RPMI7951 (cell line): Measurements from ENCODE around the gene DES. TPM values are rescaled to one million over a fixed set of nuclear protein-coding genes. Genes with fewer than 3 reads are reported as not detected.
"Not testable (repeated sequence)": the region's sequence is repeated elsewhere in the genome, so short reads cannot be mapped to it uniquely, and the experiment has no call there.

Experiments used
- DNase-seq: peaks from one replicate; pipeline ENCODE4 v3.0.0-alpha.2; 2012; ENCODE audit warnings: low read depth
- total RNA-seq: library from RNA; depleted of rRNA; stranded (reverse); fragments of >200 nt; shearing (Covaris generic); gene quantifications from 2 replicates; pipeline ENCODE4 v1.2.3, GENCODE V29; 2014; rRNA removed

DES gene
- 0.20 and 0.60 TPM in 2 replicates for total RNA-seq

- no peak for DNase-seq
These were observed at the start of gene DES for GRCh38 chr2:219418155-219419011. Gene DES, plus strand, starts transcription at chr2:219418377. Its CDS starts 86 bp downstream, at chr2:219418463.

GRCh38 chr2:219368690-219369191 is 49.4 kb upstream of the DES start:
- DNase-seq, result peak; percentile 93

GRCh38 chr2:219369447-219369861 is 48.7 kb upstream of the DES start:
- peak; percentile 49 for DNase-seq

DNA sequence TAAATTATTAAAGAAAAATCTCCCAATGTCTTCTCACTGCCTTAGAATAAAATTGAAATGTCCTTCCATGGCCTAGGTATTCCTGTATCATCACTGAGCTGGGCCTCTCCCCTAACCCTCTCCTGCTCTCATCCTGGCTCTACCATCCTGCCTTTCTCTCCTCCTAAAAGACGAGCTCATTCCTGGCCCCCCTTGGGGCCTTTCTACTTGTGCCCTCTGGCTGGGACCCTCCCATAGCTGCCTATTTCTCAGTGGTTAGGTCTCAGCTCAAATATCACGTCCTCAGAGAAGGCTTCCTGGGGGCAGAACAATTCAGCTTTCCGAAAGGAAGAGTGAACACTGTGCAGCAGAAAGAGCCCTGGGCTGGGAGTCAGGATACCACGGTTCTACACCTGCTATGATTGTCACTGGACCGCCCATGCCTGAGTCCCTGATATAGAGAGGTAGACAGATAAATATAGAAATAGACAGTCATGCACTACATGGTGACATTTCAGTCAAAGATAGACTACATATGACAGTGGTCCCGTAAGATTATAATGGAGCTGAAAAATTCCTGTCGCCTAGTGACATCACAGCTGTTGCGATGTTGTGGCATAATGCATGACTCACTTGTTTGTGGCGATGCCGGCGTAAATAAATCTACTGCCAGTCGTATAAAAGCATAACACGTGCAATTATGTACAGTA is 39.9 kb upstream of the DES start:
- no peak for DNase-seq

DNA sequence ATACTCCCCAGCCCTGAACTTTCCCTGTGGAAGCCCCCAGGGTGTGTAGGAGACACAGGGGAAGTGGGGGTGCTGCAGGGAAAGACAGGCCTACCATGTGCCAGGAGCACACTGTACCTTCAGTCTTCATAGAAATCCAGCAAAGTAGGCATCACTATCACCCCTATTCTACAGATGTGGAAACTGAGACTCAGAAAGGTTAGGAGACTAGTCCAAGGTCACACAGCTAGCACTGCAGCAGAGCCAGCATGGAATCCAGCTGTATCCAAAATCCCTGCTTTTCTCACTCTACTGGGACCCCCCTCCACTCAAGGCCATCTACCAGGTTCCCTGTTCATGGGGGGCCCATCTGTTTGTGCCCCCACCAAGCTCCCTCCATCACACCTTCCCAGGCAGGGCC is 37.3 kb upstream of the DES start:
- no peak for DNase-seq

DNA sequence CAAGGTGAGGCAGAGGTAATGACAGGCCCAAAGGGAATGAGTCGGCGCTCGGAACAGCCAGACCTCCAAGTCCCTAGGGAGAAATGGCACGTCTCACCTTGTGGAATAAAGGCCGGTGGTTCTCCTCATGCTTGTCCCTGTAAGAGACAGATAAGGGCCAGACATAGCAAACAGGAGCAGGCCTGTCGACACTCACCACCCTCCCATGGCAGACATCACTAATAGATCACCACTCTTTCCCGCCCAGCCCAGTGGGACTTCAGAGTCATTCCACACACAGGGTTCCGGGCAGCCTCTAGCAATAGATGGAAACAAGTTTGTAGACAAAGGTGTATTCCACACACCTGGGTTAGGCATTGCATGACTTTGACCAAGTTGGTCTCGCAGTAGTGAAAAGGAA is 36.7 kb upstream of the DES start:
- DNase-seq, result no peak

- no peak for DNase-seq
These were observed 34.0 kb upstream of the DES start for GRCh38 chr2:219384083-219384713.

GRCh38 chr2:219384859-219385258 is 33.3 kb upstream of the DES start:
- DNase-seq, result no peak

DNA sequence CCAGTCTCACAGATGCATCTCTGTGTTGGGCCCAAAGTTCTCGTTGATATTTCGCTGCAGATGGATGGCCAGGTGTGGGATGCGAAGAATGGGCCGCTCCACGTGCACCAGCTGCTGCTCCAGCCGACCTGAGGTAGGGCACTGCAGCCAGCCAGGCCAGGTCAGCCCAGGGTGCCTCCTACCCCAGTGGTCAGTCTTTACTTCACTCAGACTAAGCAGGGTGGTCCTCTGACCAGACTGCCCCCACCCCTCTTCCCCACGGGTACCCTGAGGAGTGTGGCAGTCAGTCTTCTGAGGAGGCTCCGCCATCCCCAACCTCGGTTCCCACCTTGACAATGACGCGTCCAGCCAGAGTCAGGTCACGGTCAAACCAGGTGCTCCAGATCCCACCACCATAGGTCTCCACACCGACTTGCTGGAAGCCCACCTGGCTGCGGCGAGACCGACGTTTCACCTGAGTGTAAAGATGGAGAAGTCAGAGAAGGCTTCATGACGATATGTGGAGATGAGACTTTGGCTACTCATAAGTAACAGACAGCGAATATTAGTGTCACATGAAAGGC is 32.1 kb upstream of the DES start:
- no peak for DNase-seq

GRCh38 chr2:219386532-219387280 is 31.5 kb upstream of the DES start:
- no peak for DNase-seq

- peak; percentile 86 for DNase-seq
These were observed 30.7 kb upstream of the DES start, which contains the start of gene DNPEP for GRCh38 chr2:219387306-219388120. Gene DNPEP, minus strand, starts transcription at chr2:219387912. Its CDS starts 118 bp downstream, at chr2:219387794.

GRCh38 chr2:219388121-219388906 is 29.9 kb upstream of the DES start:
- peak; percentile 94 for DNase-seq

DNA sequence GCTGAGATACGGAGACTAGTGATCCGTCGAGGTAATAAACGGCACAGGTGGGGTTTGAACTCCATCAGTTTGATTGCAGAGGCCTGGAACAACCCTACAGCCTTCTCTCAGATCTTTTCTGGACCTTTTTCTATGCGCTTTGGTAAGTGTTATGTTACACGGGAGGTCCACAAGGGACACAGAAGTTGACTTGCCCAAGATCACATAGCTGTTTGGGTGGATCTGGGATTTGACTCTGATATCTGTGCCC is 29.3 kb upstream of the DES start:
- DNase-seq, result no peak

- no peak for DNase-seq
These were observed 25.4 kb upstream of the DES start for GRCh38 chr2:219392754-219393153.

DNA sequence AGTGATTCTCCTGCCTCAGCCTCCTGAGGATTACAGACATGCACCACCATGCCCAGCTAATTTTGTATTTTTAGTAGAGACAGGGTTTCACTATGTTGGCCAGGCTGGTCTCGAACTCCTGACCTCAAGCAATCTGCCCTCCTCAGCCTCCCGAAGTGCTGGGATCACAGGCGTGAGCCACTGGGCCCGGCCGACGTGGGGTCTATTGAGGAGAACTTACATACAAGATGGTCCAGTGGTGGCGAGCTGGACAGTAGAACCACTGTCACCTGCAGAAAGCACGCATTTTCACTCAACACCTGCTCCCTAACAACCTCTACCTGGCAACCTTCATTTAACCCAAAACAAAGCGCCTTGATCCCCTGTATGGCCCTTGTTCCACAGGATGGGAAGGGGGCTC is 23.1 kb upstream of the DES start:
- DNase-seq, result not testable (repeated sequence)

DNA sequence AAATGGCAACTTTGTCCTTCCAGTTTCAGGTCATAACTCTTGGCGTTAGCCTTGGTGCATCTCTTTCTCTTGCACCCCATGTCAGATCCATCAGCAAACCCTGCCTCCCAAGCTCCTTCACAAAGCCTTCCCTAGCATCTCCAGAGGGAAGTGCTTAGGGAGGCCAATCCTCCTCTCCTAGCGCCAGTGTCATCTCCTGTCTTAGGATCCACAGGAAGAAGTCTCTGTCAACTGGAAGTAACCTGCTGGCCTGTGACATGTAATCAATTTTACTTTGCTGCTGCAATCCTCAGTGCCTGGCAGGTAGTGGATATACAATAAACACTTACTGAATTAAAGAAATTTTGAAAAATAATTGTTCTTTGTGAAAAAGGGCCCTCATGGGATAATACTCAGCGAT is 22.6 kb upstream of the DES start:
- DNase-seq, result no peak

- DNase-seq, result no peak
These were observed 21.2 kb upstream of the DES start for GRCh38 chr2:219396863-219397457.

- no peak for DNase-seq
These were observed 19.3 kb upstream of the DES start for GRCh38 chr2:219398721-219399363.
